ENCODE measurements around the gene UBE2A. TPM values are rescaled to one million over a fixed set of nuclear protein-coding genes. Genes with fewer than 3 reads are reported as not detected.
A peak's percentile ranks its signal among the peaks of the same experiment; 100 is the strongest.

Gene UBE2A
- total and polyA plus RNA-seq, 2 donors (not counting 1 experiment from before 2014, with no cell fraction given): 28.4 to 106 TPM

DNA sequence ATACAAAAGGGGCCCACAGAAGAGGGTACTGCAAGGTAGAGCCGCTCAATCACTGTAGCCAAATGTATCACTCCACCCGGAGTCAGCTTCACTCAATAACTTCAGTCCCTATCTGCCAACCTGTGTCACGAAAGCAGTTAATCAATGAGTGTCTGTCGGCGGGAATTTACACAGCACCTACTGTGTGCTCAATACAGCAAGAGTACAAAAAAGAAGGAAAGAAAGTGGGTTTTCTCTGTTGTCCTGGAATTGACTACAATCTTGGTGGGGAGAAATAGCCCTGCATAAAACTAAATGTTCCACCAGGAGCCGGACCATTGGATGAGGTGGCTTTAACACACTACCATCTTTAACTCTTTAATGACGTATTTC lies 32.6 kb downstream of the UBE2A start:
- TF ChIP-seq CTCF (conservative IDR thresholded peaks at IDR 0.05 in 1 of 2, IDR thresholded peaks at IDR 0.05 in 1 of 2; ENCODE audit: low read depth in 1 of 2, low read length in 2 of 2) (no peak), EZH2 (IDR thresholded peaks at IDR 0.05; ENCODE audit: low read length, missing control alignments) (no peak)
- H2AFZ ChIP-seq (ENCODE audit: low read length): peak overlapping the region; percentile 68
- H4K20me1 ChIP-seq (ENCODE audit: control insufficient read depth, extremely low read depth, insufficient read depth, low read length): no peaks in the 10 kb centered on the region
- no peak for DNase-seq (ENCODE audit: low read depth in 2 of 2)
- peak overlapping the region; percentile 92 for H3K9ac ChIP-seq (ENCODE audit: insufficient read depth, low read length)
- no peaks in the 10 kb centered on the region for H3K4me1 ChIP-seq (ENCODE audit: control insufficient read depth, extremely low read depth, insufficient read depth, low read length)
- peak overlapping the region; percentile 63 to 77 (median 74) for H3K4me3 ChIP-seq (replicated peaks in 1 of 4; ENCODE audit: control extremely low read depth in 1 of 4, insufficient read depth in 1 of 4, low read depth in 3 of 4, low read length in 4 of 4)
- no peaks in the 10 kb centered on the region for H3K36me3 ChIP-seq (ENCODE audit: control insufficient read depth, insufficient read depth, low read length)
- H3K79me2 ChIP-seq (ENCODE audit: control insufficient read depth, insufficient read depth, low read length): peaks cover 30% of the 10 kb centered on the region
- H3K27me3 ChIP-seq (ENCODE audit: control insufficient read depth, insufficient read depth, low read length): no peaks in the 10 kb centered on the region
- H3K9me3 ChIP-seq (ENCODE audit: control insufficient read depth, insufficient read depth, low read depth, low read length): no peaks in the 10 kb centered on the region
- H3K27ac ChIP-seq (ENCODE audit: insufficient read depth, low read length): peak overlapping the region; percentile 91
- H3K4me2 ChIP-seq (ENCODE audit: extremely low read depth, insufficient read depth, low read length): peak overlapping the region; percentile 39

DNA sequence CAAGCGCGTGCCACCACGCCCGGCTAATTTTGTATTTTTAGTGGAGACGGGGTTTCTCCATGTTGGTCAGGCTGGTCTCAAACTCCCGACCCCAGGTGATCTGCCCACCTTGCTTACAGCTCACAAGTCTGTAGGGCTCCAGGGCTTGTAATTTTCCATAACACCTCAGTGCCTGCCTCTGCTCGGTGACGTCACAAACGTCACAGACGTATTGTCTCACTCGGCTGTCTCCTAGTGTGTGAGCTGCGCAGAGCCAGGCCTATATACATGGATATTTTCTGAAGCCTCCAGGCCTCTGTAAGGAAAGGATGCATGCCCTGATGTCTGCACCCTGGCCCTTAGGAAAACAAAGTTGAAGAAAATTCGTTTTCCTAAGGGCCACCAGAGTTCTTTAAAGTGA lies 40.4 kb downstream of the UBE2A start:
- H4K20me1 ChIP-seq (ENCODE audit: control insufficient read depth, extremely low read depth, insufficient read depth, low read length): no peaks in the 10 kb centered on the region
- H3K4me3 ChIP-seq (replicated peaks in 1 of 4; ENCODE audit: control extremely low read depth in 1 of 4, insufficient read depth in 1 of 4, low read depth in 3 of 4, low read length in 4 of 4): no peak overlapping the region
- no peaks in the 10 kb centered on the region for H3K79me2 ChIP-seq (ENCODE audit: control insufficient read depth, insufficient read depth, low read length)
- no peaks in the 10 kb centered on the region for H3K27me3 ChIP-seq (ENCODE audit: control insufficient read depth, insufficient read depth, low read length)
- no peaks in the 10 kb centered on the region for H3K36me3 ChIP-seq (ENCODE audit: control insufficient read depth, insufficient read depth, low read length)
- H3K4me2 ChIP-seq (ENCODE audit: extremely low read depth, insufficient read depth, low read length): no peak overlapping the region
- TF ChIP-seq EZH2 (IDR thresholded peaks at IDR 0.05; ENCODE audit: low read length, missing control alignments) (no peak), CTCF (conservative IDR thresholded peaks at IDR 0.05 in 1 of 2, IDR thresholded peaks at IDR 0.05 in 1 of 2; ENCODE audit: low read depth in 1 of 2, low read length in 2 of 2) (no peak)
- no peaks in the 10 kb centered on the region for H3K4me1 ChIP-seq (ENCODE audit: control insufficient read depth, extremely low read depth, insufficient read depth, low read length)
- H2AFZ ChIP-seq (ENCODE audit: low read length): no peak overlapping the region
- H3K9ac ChIP-seq (ENCODE audit: insufficient read depth, low read length): no peak overlapping the region
- H3K9me3 ChIP-seq (ENCODE audit: control insufficient read depth, insufficient read depth, low read depth, low read length): no peaks in the 10 kb centered on the region
- no peak for DNase-seq (ENCODE audit: low read depth in 2 of 2)
- no peak overlapping the region for H3K27ac ChIP-seq (ENCODE audit: insufficient read depth, low read length)

- H3K27me3 ChIP-seq (ENCODE audit: control insufficient read depth, insufficient read depth, low read length): no peaks in the 10 kb centered on the region
- no peak overlapping the region for H3K9ac ChIP-seq (ENCODE audit: insufficient read depth, low read length)
- no peaks in the 10 kb centered on the region for H3K4me1 ChIP-seq (ENCODE audit: control insufficient read depth, extremely low read depth, insufficient read depth, low read length)
- H2AFZ ChIP-seq (ENCODE audit: low read length): no peak overlapping the region
- H3K4me3 ChIP-seq (replicated peaks in 1 of 4; ENCODE audit: control extremely low read depth in 1 of 4, insufficient read depth in 1 of 4, low read depth in 3 of 4, low read length in 4 of 4): no peak overlapping the region
- DNase-seq (ENCODE audit: low read depth in 2 of 2): no peak
- H3K27ac ChIP-seq (ENCODE audit: insufficient read depth, low read length): no peak overlapping the region
- no peaks in the 10 kb centered on the region for H3K79me2 ChIP-seq (ENCODE audit: control insufficient read depth, insufficient read depth, low read length)
- TF ChIP-seq CTCF (conservative IDR thresholded peaks at IDR 0.05 in 1 of 2, IDR thresholded peaks at IDR 0.05 in 1 of 2; ENCODE audit: low read depth in 1 of 2, low read length in 2 of 2): no peak
- no peak for TF ChIP-seq EZH2 (IDR thresholded peaks at IDR 0.05; ENCODE audit: low read length, missing control alignments)
- no peaks in the 10 kb centered on the region for H4K20me1 ChIP-seq (ENCODE audit: control insufficient read depth, extremely low read depth, insufficient read depth, low read length)
- no peak overlapping the region for H3K4me2 ChIP-seq (ENCODE audit: extremely low read depth, insufficient read depth, low read length)
- no peaks in the 10 kb centered on the region for H3K9me3 ChIP-seq (ENCODE audit: control insufficient read depth, insufficient read depth, low read depth, low read length)
- H3K36me3 ChIP-seq (ENCODE audit: control insufficient read depth, insufficient read depth, low read length): no peaks in the 10 kb centered on the region
These were observed 43.3 kb downstream of the UBE2A start for GRCh38 chrX:119617517-119618164.

All from fibroblast of lung (primary cell).